ENCODE results near the gene SKAP2.

GRCh38 chr7:26680587-26680986, 183.8 kb downstream of the SKAP2 start:
- TF ChIP-seq POLR2A (IDR thresholded peaks at IDR 0.05; ENCODE audit: low read length) (no peak), GATA1 (IDR thresholded peaks at IDR 0.05; ENCODE audit: low read depth, low read length) (no peak)

All from erythroblast (primary cell).